ENCODE results near the gene BCAR3.

GRCh38 chr1:93623436-93623835 lies 58.2 kb downstream of the BCAR3 start:
- TF ChIP-seq RFX5 (IDR thresholded peaks at IDR 0.05; ENCODE audit: low read depth, low read length) (no peak), CTCF (conservative IDR thresholded peaks at IDR 0.05; ENCODE audit: low read depth, low read length) (no peak), POLR2A (IDR thresholded peaks at IDR 0.05; ENCODE audit: low read depth, low read length) (no peak), RAD21 (IDR thresholded peaks at IDR 0.05; ENCODE audit: low read length) (no peak), MAZ (IDR thresholded peaks at IDR 0.05; ENCODE audit: borderline replicate concordance, low read depth, low read length) (no peak), CHD1 (IDR thresholded peaks at IDR 0.05; ENCODE audit: low read depth, low read length) (no peak), RCOR1 (IDR thresholded peaks at IDR 0.05; ENCODE audit: insufficient replicate concordance, low read length) (no peak)

Measured in IMR-90 (cell line).